ENCODE data around the gene CDHR3.
A peak's percentile ranks its signal among the peaks of the same experiment; 100 is the strongest.

CDHR3 gene

GRCh38 chr7:105963038-105963667 is at the start of gene CDHR3:
CDHR3 (plus strand) TSS chr7:105963264; CDS start chr7:105963319, 55 bp downstream.
- no peak within 1 kb of the TSS for H3K4me3 ChIP-seq
- no peaks in the 10 kb centered on the region for H3K27me3 ChIP-seq (ENCODE audit: low read depth)
- no peaks in the 10 kb centered on the region for H3K9me3 ChIP-seq
- H3K4me1 ChIP-seq, result peaks cover 2% of the 10 kb centered on the region; the same call in 1 of the 2 replicates
- in situ Hi-C loops (cut with MboI; ENCODE audit: low sequenced_read_pairs), result no loop called here
- no peaks in the 10 kb centered on the region for H3K36me3 ChIP-seq (replicated peaks)
- DNase-seq (ENCODE audit: low spot score in 2 of 2), result no peak

GRCh38 chr7:105913947-105914346 is 49.1 kb upstream of the CDHR3 start:
- in situ Hi-C loops (cut with MboI; ENCODE audit: low sequenced_read_pairs), result no loop called here
- Histone ChIP-seq H3K27me3 (ENCODE audit: low read depth) (no peaks in the 10 kb centered on the region), H3K36me3 (replicated peaks) (no peaks in the 10 kb centered on the region), H3K4me1 (no peaks in the 10 kb centered on the region), H3K9me3 (no peaks in the 10 kb centered on the region), H3K4me3 (no peak overlapping the region)
- DNase-seq (ENCODE audit: low spot score in 2 of 2), result no peak

GRCh38 chr7:105916603-105917002 is 46.5 kb upstream of the CDHR3 start:
- Histone ChIP-seq H3K9me3 (no peaks in the 10 kb centered on the region), H3K27me3 (ENCODE audit: low read depth) (no peaks in the 10 kb centered on the region), H3K36me3 (replicated peaks) (no peaks in the 10 kb centered on the region), H3K4me3 (no peak overlapping the region), H3K4me1 (no peaks in the 10 kb centered on the region)
- no peak for DNase-seq (ENCODE audit: low spot score in 2 of 2)
- in situ Hi-C loops (cut with MboI; ENCODE audit: low sequenced_read_pairs), result no loop called here

- H3K27me3 ChIP-seq (ENCODE audit: low read depth), result no peaks in the 10 kb centered on the region
- no peaks in the 10 kb centered on the region for H3K9me3 ChIP-seq
- in situ Hi-C loops (cut with MboI; ENCODE audit: low sequenced_read_pairs), result no loop called here
- DNase-seq (ENCODE audit: low spot score in 2 of 2), result no peak
- no peaks in the 10 kb centered on the region for H3K36me3 ChIP-seq (replicated peaks)
- H3K4me3 ChIP-seq, result no peak overlapping the region
- no peaks in the 10 kb centered on the region for H3K4me1 ChIP-seq
Measured at GRCh38 chr7:105917659-105918058, 45.4 kb upstream of the CDHR3 start.

GRCh38 chr7:105920766-105921165 is 42.3 kb upstream of the CDHR3 start:
- no peaks in the 10 kb centered on the region for H3K4me1 ChIP-seq
- H3K4me3 ChIP-seq, result no peak overlapping the region
- in situ Hi-C loops (cut with MboI; ENCODE audit: low sequenced_read_pairs), result no loop called here
- no peak for DNase-seq (ENCODE audit: low spot score in 2 of 2)
- H3K27me3 ChIP-seq (ENCODE audit: low read depth), result no peaks in the 10 kb centered on the region
- peaks cover 2% of the 10 kb centered on the region; the same call in 1 of the 2 replicates for H3K9me3 ChIP-seq
- H3K36me3 ChIP-seq (replicated peaks), result no peaks in the 10 kb centered on the region

GRCh38 chr7:105924945-105925344 is 38.1 kb upstream of the CDHR3 start:
- no peaks in the 10 kb centered on the region for H3K4me1 ChIP-seq
- no peaks in the 10 kb centered on the region for H3K27me3 ChIP-seq (ENCODE audit: low read depth)
- H3K9me3 ChIP-seq, result peaks cover 2% of the 10 kb centered on the region; the same call in 1 of the 2 replicates
- no peaks in the 10 kb centered on the region for H3K36me3 ChIP-seq (replicated peaks)
- in situ Hi-C loops (cut with MboI; ENCODE audit: low sequenced_read_pairs), result no loop called here
- no peak for DNase-seq (ENCODE audit: low spot score in 2 of 2)
- H3K4me3 ChIP-seq, result no peak overlapping the region

GRCh38 chr7:105926131-105926530 is 36.9 kb upstream of the CDHR3 start:
- Histone ChIP-seq H3K4me3 (no peak overlapping the region), H3K27me3 (ENCODE audit: low read depth) (no peaks in the 10 kb centered on the region), H3K4me1 (no peaks in the 10 kb centered on the region), H3K36me3 (replicated peaks) (no peaks in the 10 kb centered on the region), H3K9me3 (peaks cover 2% of the 10 kb centered on the region; the same call in 1 of the 2 replicates)
- in situ Hi-C loops (cut with MboI; ENCODE audit: low sequenced_read_pairs), result no loop called here
- DNase-seq (ENCODE audit: low spot score in 2 of 2), result no peak

- H3K27me3 ChIP-seq (ENCODE audit: low read depth), result no peaks in the 10 kb centered on the region
- H3K4me1 ChIP-seq, result no peaks in the 10 kb centered on the region
- H3K4me3 ChIP-seq, result no peak overlapping the region
- in situ Hi-C loops (cut with MboI; ENCODE audit: low sequenced_read_pairs), result no loop called here
- H3K36me3 ChIP-seq (replicated peaks), result no peaks in the 10 kb centered on the region
- no peak for DNase-seq (ENCODE audit: low spot score in 2 of 2)
- H3K9me3 ChIP-seq, result no peaks in the 10 kb centered on the region
Measured at GRCh38 chr7:105931179-105931578, 31.9 kb upstream of the CDHR3 start.

- Histone ChIP-seq H3K36me3 (replicated peaks) (no peaks in the 10 kb centered on the region), H3K4me1 (no peaks in the 10 kb centered on the region), H3K9me3 (no peaks in the 10 kb centered on the region), H3K4me3 (no peak overlapping the region), H3K27me3 (ENCODE audit: low read depth) (no peaks in the 10 kb centered on the region)
- no peak for DNase-seq (ENCODE audit: low spot score in 2 of 2)
- in situ Hi-C loops (cut with MboI; ENCODE audit: low sequenced_read_pairs), result no loop called here
Measured at GRCh38 chr7:105932835-105933477, 30.1 kb upstream of the CDHR3 start.

- H3K36me3 ChIP-seq (replicated peaks), result no peaks in the 10 kb centered on the region
- H3K4me1 ChIP-seq, result no peaks in the 10 kb centered on the region
- DNase-seq (ENCODE audit: low spot score in 2 of 2), result peak in 1 of 2 experiments; percentile 28
- in situ Hi-C loops (cut with MboI; ENCODE audit: low sequenced_read_pairs), result no loop called here
- no peaks in the 10 kb centered on the region for H3K9me3 ChIP-seq
- H3K4me3 ChIP-seq, result no peak overlapping the region
- no peaks in the 10 kb centered on the region for H3K27me3 ChIP-seq (ENCODE audit: low read depth)
Measured at GRCh38 chr7:105934572-105935185, 28.4 kb upstream of the CDHR3 start.

- in situ Hi-C loops (cut with MboI; ENCODE audit: low sequenced_read_pairs), result no loop called here
- no peaks in the 10 kb centered on the region for H3K27me3 ChIP-seq (ENCODE audit: low read depth)
- DNase-seq (ENCODE audit: low spot score in 2 of 2), result no peak
- no peak overlapping the region for H3K4me3 ChIP-seq
- H3K9me3 ChIP-seq, result no peaks in the 10 kb centered on the region
- H3K36me3 ChIP-seq (replicated peaks), result no peaks in the 10 kb centered on the region
- H3K4me1 ChIP-seq, result no peaks in the 10 kb centered on the region
Measured at GRCh38 chr7:105935250-105935649, 27.8 kb upstream of the CDHR3 start.

GRCh38 chr7:105937411-105937810 is 25.7 kb upstream of the CDHR3 start:
- no peaks in the 10 kb centered on the region for H3K36me3 ChIP-seq (replicated peaks)
- DNase-seq (ENCODE audit: low spot score in 2 of 2), result no peak
- in situ Hi-C loops (cut with MboI; ENCODE audit: low sequenced_read_pairs), result no loop called here
- H3K9me3 ChIP-seq, result no peaks in the 10 kb centered on the region
- no peak overlapping the region for H3K4me3 ChIP-seq
- no peaks in the 10 kb centered on the region for H3K27me3 ChIP-seq (ENCODE audit: low read depth)
- H3K4me1 ChIP-seq, result no peaks in the 10 kb centered on the region

- Histone ChIP-seq H3K27me3 (ENCODE audit: low read depth) (no peaks in the 10 kb centered on the region), H3K9me3 (no peaks in the 10 kb centered on the region), H3K36me3 (replicated peaks) (no peaks in the 10 kb centered on the region), H3K4me1 (no peaks in the 10 kb centered on the region), H3K4me3 (no peak overlapping the region)
- in situ Hi-C loops (cut with MboI; ENCODE audit: low sequenced_read_pairs), result no loop called here
- no peak for DNase-seq (ENCODE audit: low spot score in 2 of 2)
Measured at GRCh38 chr7:105940109-105940508, 23.0 kb upstream of the CDHR3 start.

GRCh38 chr7:105941596-105941995 is 21.5 kb upstream of the CDHR3 start:
- Histone ChIP-seq H3K9me3 (no peaks in the 10 kb centered on the region), H3K4me3 (no peak overlapping the region), H3K27me3 (ENCODE audit: low read depth) (no peaks in the 10 kb centered on the region), H3K4me1 (no peaks in the 10 kb centered on the region), H3K36me3 (replicated peaks) (no peaks in the 10 kb centered on the region)
- DNase-seq (ENCODE audit: low spot score in 2 of 2), result no peak
- in situ Hi-C loops (cut with MboI; ENCODE audit: low sequenced_read_pairs), result no loop called here
